GM19238 (cell line): ENCODE results near the gene SPEG.

ENCODE experiments used
- DNase-seq: peaks from one replicate; pipeline ENCODE4 v3.0.0; 2011; ENCODE audit warnings: low spot score; ENCODE audit not compliant: insufficient read length

The SPEG gene

GRCh38 chr2:219442256-219443015 is 7.8 kb downstream of the SPEG start:
- no peak for DNase-seq

DNA sequence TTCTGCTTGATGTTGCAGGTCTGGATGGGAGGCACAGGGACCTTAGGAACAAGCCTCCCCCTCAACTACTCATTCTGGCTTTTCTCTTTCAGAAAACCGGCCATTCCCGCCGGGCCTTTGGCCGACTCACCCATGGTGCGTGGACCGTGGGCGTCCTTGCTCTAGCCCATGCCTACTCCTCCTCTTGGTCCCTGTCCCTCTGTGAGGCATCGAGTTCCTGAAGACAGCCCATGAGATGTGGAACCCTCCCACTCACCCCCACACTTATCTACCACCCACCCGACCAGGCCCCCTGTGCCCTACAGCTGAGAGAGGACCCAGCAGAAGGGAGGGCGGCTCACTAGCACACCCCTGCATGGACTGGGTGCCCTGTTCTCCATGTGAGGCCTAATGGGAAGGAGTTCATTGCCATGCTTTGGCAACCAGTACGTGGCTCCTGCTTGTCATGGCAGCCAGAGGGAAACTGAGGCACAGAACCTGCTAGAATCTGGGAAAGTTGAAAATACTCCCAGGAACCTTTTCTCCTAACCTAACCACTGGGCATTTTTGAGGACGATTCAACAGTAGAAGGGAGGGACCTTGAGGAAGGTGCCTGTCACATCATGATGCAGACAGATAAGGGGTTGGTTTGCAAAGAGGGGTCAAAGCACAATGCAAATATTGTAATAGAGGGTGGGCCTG is 8.5 kb downstream of the SPEG start:
- DNase-seq = no peak

- DNase-seq = no peak
These were observed 9.0 kb downstream of the SPEG start for GRCh38 chr2:219443697-219444023.

GRCh38 chr2:219444566-219445091 is 10.0 kb downstream of the SPEG start:
- no peak for DNase-seq

DNA sequence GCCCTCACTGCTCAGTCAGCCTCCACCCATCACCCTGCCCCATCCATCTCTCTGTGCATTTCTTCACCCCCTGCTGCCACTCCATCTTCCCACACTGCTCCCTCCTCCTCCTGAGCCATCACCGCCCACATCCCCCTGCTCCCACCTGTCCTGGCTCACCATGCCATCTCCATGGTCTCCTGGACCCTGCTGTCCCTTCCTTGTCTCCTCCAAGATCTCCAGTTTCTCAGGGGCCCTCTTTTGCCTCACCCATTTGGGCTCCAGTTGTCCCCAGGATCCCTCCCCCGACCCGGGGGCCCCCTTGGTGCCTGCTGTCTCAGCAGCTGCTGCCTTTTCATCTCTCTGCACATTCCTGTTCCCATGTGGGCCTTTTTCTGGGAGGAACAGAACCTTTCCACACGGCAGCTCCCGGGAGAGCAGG is 10.6 kb downstream of the SPEG start:
- no peak for DNase-seq

DNA sequence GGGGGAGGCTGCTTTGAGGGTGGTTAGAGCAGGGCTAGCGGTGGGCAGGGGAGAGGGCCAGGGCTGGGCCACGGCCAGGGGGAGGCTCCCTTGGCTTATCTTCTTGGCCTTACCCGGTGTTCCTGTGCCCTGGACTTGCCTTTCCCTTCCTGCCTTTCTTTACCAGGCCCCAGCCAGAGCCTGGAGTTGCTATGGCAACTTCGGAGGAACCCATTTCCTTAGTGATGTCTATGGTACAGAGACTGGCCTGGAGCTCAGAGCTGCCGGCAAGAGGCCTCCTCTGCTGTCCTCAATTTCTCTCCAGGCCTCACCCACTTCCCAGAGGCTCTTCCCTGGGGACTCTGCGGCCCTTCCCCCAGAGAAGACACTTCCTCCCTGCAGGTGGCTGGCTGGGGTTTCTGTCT is 11.5 kb downstream of the SPEG start:
- DNase-seq = no peak

- DNase-seq = no peak
These were observed 12.0 kb downstream of the SPEG start for GRCh38 chr2:219446689-219447088.

- DNase-seq = no peak
These were observed 12.8 kb downstream of the SPEG start for GRCh38 chr2:219447242-219448098.

GRCh38 chr2:219448099-219448775 is 13.6 kb downstream of the SPEG start:
- DNase-seq = no peak

- DNase-seq = no peak
These were observed 14.2 kb downstream of the SPEG start for GRCh38 chr2:219448776-219449341.

DNA sequence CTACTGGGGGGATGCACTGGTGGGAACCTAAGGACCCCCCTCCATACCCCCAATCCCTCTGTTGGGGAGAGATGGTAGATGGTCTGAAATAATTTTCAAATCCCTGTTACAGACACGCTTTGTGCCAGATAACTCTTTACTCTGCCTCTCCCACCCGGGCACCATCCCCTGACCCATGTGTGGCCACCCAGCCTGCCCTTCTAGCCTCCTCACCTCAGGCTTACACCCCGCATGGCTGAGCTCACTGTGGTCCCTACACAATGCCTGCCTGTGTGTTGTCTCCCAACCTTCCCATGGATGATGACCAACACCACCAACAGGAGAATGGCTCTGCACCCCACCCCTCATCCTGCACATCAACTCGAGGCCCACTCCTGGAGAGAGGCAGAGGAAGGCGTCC is 15.0 kb downstream of the SPEG start:
- no peak for DNase-seq

- no peak for DNase-seq
These were observed 17.2 kb downstream of the SPEG start for GRCh38 chr2:219451661-219452360.

- DNase-seq = no peak
These were observed 18.0 kb downstream of the SPEG start for GRCh38 chr2:219452361-219453317.

- no peak for DNase-seq
These were observed 19.3 kb downstream of the SPEG start for GRCh38 chr2:219453671-219454590.

- DNase-seq = no peak
These were observed 20.9 kb downstream of the SPEG start for GRCh38 chr2:219455581-219455980.

- no peak for DNase-seq
These were observed 23.2 kb downstream of the SPEG start for GRCh38 chr2:219457784-219458369.

GRCh38 chr2:219458996-219459395 is 24.4 kb downstream of the SPEG start:
- no peak for DNase-seq
